Spleen (tissue), 7 donors: ENCODE data around the gene ICAM1.

Source experiments
- CTCF ChIP-seq, 11 experiments: fragments of 200-600 bp in 7 of 11; fragments of 450-650 bp in 4 of 11; sonication (generic) in 4 of 11; IDR thresholded peaks in 8 of 11; conservative IDR thresholded peaks in 3 of 11; 1 replicate in 7 of 11; 2 replicates in 4 of 11; pipeline versions ENCODE4 v1.4.0 to v1.8.0; 2016 to 2021; ENCODE audit warnings: antibody characterized with exemption in 11 of 11, inconsistent platforms in 4 of 11, mild to moderate bottlenecking in 1 of 11
- POLR2A ChIP-seq, 3 donors: fragments of 450-650 bp; IDR thresholded peaks; one replicate each; pipeline ENCODE4 v1.5.1; 2017; ENCODE audit warnings: antibody characterized with exemption in 3 of 3, mild to moderate bottlenecking in 1 of 3
- donor health status: DM: no; HTN: no; CAD: no; lungs with moderate emphysema.
- donor health status: DM: no; HTN: no; CAD: no.
- donor health status: DM: no; HTN: no; CAD: no.

DNA sequence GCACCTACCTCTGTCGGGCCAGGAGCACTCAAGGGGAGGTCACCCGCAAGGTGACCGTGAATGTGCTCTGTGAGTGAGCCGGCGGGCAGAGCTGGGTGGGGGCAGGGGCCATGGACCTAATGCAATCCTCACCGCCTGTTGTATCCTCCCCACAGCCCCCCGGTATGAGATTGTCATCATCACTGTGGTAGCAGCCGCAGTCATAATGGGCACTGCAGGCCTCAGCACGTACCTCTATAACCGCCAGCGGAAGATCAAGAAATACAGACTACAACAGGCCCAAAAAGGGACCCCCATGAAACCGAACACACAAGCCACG lies 14.0 kb downstream of the ICAM1 start:
- TF ChIP-seq CTCF (IDR thresholded peaks at IDR 0.05 in 8 of 11, conservative IDR thresholded peaks at IDR 0.05 in 3 of 11) (no peak), POLR2A (IDR thresholded peaks at IDR 0.05) (no peak)
